ENCODE results near the gene CLK3.
"Not testable (repeated sequence)": the region's sequence is repeated elsewhere in the genome, so short reads cannot be mapped to it uniquely, and the experiment has no call there.

CLK3 gene

DNA sequence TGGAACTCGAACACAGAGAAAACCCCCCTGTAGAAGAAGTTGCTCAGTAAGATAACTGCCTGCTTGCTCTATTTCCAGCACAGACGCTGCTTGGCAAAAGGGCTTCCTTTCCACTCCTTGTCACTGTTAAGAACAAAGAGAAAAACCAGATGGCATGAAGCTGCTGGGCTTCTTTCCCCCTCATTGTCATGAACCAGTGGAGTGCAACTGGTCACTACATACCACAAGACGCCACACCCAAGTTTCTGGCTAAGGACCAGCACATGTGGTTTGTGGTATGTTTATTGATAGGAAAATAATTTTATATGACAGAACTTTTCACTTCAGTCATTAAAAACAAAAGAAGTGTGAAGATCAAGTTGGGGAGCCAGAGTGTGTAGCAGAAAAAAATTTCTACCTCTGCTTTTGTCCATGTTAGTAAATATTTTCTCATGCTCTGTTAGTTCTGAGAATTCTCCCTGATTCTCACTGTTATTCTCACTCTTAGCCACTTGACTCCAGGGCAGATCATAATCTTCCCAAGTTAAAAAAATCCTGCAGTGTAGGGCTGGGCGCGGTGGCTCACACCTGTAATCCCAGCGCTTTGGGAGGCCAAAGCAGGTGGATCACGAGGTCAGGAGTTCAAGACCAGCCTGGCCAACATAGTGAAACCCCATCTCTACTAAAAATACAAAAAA is 37.9 kb downstream of the CLK3 start:
- Histone ChIP-seq H3K4me1 (ENCODE audit: control insufficient read depth in 1 of 2, insufficient read depth in 2 of 2, low read length in 2 of 2) (peaks cover 33 to 37% of the 10 kb centered on the region in 2 donors), H3K9ac (ENCODE audit: low read depth in 1 of 2, low read length in 2 of 2) (no peak overlapping the region), H3K27ac (ENCODE audit: low read depth, low read length) (no peak overlapping the region), H3K36me3 (ENCODE audit: control insufficient read depth in 1 of 2, insufficient read depth in 2 of 2, low read length in 2 of 2) (peaks cover 6 to 13% of the 10 kb centered on the region in 2 donors), H3K27me3 (ENCODE audit: control insufficient read depth in 1 of 2, insufficient read depth in 2 of 2, low read length in 2 of 2) (no peaks in the 10 kb centered on the region), H3K4me3 (ENCODE audit: low read depth in 1 of 2, low read length in 2 of 2) (no peak overlapping the region), H3K9me3 (ENCODE audit: control insufficient read depth in 1 of 2, low read length in 2 of 2) (no peaks in the 10 kb centered on the region)

DNA sequence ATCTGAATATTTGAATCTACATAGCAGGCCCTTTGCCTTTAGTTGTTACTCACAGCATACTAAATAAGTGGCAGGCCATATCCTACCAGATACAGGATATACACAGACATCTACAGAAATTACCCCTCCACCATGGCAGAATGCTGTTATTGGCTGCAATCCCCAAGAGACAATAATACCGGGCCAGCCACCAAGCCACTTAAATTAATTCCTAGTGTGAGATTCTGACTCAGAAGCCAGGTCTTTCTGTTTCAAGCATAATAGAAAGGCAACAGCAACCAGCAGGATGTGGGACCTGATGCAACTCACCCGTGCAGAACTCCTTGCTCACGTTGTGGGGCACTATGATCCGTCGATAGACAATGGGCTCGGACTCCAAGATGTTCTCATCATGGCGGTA is 39.8 kb downstream of the CLK3 start:
- Histone ChIP-seq H3K9ac (ENCODE audit: low read depth in 1 of 2, low read length in 2 of 2) (no peak overlapping the region), H3K27ac (ENCODE audit: low read depth, low read length) (no peak overlapping the region), H3K27me3 (ENCODE audit: control insufficient read depth in 1 of 2, insufficient read depth in 2 of 2, low read length in 2 of 2) (no peaks in the 10 kb centered on the region), H3K4me3 (ENCODE audit: low read depth in 1 of 2, low read length in 2 of 2) (no peak overlapping the region), H3K4me1 (ENCODE audit: control insufficient read depth in 1 of 2, insufficient read depth in 2 of 2, low read length in 2 of 2) (peaks cover 33 to 37% of the 10 kb centered on the region in 2 donors), H3K36me3 (ENCODE audit: control insufficient read depth in 1 of 2, insufficient read depth in 2 of 2, low read length in 2 of 2) (peaks cover 6 to 13% of the 10 kb centered on the region in 2 donors), H3K9me3 (ENCODE audit: control insufficient read depth in 1 of 2, low read length in 2 of 2) (no peaks in the 10 kb centered on the region)

DNA sequence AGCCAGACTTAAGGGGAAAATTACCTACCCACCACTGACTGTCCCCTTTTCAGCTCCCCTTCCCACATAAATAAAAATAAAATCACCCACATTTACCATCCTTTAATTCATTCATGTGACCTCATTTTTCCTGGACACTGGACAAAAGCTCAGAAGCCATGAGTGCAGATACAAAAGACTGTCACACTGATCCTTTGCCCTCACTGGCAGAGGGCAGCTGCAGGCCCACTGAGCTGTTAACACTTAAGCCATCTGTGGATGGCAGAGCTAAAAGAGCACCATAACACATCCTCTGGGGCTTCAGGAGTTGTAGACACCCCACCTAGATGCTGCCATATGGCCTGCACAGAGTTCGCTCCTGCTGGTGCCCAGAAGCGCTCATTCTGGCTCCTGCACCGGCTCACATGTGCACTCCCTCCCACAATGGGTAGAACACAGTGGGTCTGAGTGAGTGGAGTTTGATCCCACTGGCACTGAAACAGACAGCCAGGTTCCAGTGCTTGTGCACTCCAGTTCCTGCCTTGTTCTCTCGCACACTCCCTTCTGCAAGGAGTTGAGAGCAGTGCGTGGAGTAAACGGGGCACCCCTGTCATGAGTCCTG is 41.4 kb downstream of the CLK3 start:
- Histone ChIP-seq H3K27ac (ENCODE audit: low read depth, low read length) (no peak overlapping the region), H3K36me3 (ENCODE audit: control insufficient read depth in 1 of 2, insufficient read depth in 2 of 2, low read length in 2 of 2) (peaks cover 6 to 10% of the 10 kb centered on the region in 2 donors), H3K4me1 (ENCODE audit: control insufficient read depth in 1 of 2, insufficient read depth in 2 of 2, low read length in 2 of 2) (peaks cover 35 to 39% of the 10 kb centered on the region in 2 donors), H3K9ac (ENCODE audit: low read depth in 1 of 2, low read length in 2 of 2) (no peak overlapping the region), H3K4me3 (ENCODE audit: low read depth in 1 of 2, low read length in 2 of 2) (no peak overlapping the region), H3K9me3 (ENCODE audit: control insufficient read depth in 1 of 2, low read length in 2 of 2) (no peaks in the 10 kb centered on the region), H3K27me3 (ENCODE audit: control insufficient read depth in 1 of 2, insufficient read depth in 2 of 2, low read length in 2 of 2) (no peaks in the 10 kb centered on the region)

DNA sequence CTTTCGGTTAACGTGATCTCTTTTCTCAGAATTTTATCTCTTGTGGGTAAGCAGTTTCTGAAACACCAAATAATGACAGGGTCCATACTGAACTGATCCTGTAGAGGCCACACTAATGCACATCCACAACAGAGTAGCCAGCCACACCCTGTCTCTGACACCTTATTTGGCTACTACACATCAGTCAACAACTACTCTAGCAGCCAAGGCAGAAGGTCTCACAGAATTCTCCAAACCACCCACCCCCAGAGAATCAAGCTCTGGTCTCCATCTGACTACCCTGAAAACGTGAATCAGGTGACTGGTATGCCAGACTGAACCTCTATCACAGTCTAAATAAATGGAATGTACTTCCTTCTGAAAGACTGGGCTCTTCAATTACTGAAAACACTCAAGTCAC is 42.2 kb downstream of the CLK3 start:
- Histone ChIP-seq H3K36me3 (ENCODE audit: control insufficient read depth in 1 of 2, insufficient read depth in 2 of 2, low read length in 2 of 2) (peaks cover 6 to 10% of the 10 kb centered on the region in 2 donors), H3K4me3 (ENCODE audit: low read depth in 1 of 2, low read length in 2 of 2) (no peak overlapping the region), H3K27me3 (ENCODE audit: control insufficient read depth in 1 of 2, insufficient read depth in 2 of 2, low read length in 2 of 2) (no peaks in the 10 kb centered on the region), H3K27ac (ENCODE audit: low read depth, low read length) (no peak overlapping the region), H3K9ac (ENCODE audit: low read depth in 1 of 2, low read length in 2 of 2) (no peak overlapping the region), H3K4me1 (ENCODE audit: control insufficient read depth in 1 of 2, insufficient read depth in 2 of 2, low read length in 2 of 2) (peaks cover 36 to 45% of the 10 kb centered on the region in 2 donors), H3K9me3 (ENCODE audit: control insufficient read depth in 1 of 2, low read length in 2 of 2) (no peaks in the 10 kb centered on the region)

DNA sequence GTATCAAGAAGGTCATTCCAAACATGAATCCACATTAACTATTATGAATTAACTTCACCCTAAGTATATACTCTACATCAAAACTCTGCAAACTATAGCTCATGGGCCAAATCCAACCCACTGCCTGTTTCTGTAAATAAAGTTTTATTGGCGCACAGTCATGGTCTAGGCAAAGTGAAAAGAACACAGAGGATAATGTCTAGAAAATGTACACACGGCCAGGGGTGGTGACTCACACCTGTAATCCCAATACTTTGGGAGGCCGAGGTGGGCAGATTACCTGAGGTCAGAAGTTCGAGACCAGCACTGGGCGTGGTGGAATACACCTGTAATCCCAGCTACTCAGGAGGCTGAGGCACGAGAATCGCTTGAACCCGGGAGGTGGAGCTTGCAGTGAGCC is 45.6 kb downstream of the CLK3 start:
- not testable (repeated sequence) for H3K9me3 ChIP-seq (ENCODE audit: control insufficient read depth in 1 of 2, low read length in 2 of 2); H3K27ac ChIP-seq (ENCODE audit: low read depth, low read length); H3K4me3 ChIP-seq (ENCODE audit: low read depth in 1 of 2, low read length in 2 of 2); H3K36me3 ChIP-seq (ENCODE audit: control insufficient read depth in 1 of 2, insufficient read depth in 2 of 2, low read length in 2 of 2); H3K27me3 ChIP-seq (ENCODE audit: control insufficient read depth in 1 of 2, insufficient read depth in 2 of 2, low read length in 2 of 2); H3K9ac ChIP-seq (ENCODE audit: low read depth in 1 of 2, low read length in 2 of 2)
- peaks cover 35 to 45% of the 10 kb centered on the region in 2 donors for H3K4me1 ChIP-seq (ENCODE audit: control insufficient read depth in 1 of 2, insufficient read depth in 2 of 2, low read length in 2 of 2)

DNA sequence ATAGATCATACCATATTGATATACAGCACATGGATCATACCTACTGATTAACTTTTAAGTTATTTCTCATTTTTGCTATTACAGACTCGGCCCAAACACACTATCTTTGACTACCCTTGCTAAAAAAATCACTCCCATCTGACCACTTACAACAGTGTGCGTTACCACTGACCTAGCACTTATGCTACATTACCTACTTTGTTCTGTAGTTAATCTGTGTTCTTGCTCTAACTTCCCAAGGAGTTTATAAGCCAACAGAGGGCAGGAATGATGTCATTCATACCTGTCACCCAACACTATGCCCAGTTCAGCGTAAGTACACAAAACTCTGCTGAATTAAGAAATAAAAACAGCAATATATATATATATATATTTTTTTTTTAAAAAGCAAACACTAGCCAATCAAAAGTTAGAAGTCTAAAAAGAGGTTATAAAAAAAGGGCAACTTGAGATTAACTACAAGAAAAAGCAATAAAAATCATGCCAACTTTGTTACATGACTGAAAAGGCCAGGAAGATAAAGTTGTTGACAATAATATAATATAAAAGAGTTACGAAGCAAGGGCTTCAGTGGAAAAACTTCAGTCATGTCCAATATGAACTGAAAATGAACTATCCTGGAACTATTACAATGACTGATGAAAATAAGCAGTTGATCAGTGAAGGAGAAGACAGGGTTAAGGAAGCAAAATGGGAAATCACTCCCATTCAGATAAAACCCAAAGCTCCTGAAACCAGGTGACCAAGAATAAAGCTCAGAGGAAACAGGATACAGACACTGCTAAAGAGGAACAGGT is 46.6 kb downstream of the CLK3 start:
- H3K9me3 ChIP-seq (ENCODE audit: control insufficient read depth in 1 of 2, low read length in 2 of 2) = no peaks in the 10 kb centered on the region
- H3K4me3 ChIP-seq (ENCODE audit: low read depth in 1 of 2, low read length in 2 of 2) = no peak overlapping the region
- H3K36me3 ChIP-seq (ENCODE audit: control insufficient read depth in 1 of 2, insufficient read depth in 2 of 2, low read length in 2 of 2) = peaks cover 0 to 4% of the 10 kb centered on the region in 2 donors
- H3K27me3 ChIP-seq (ENCODE audit: control insufficient read depth in 1 of 2, insufficient read depth in 2 of 2, low read length in 2 of 2) = no peaks in the 10 kb centered on the region
- H3K9ac ChIP-seq (ENCODE audit: low read depth in 1 of 2, low read length in 2 of 2) = no peak overlapping the region
- peaks cover 29 to 37% of the 10 kb centered on the region in 2 donors for H3K4me1 ChIP-seq (ENCODE audit: control insufficient read depth in 1 of 2, insufficient read depth in 2 of 2, low read length in 2 of 2)
- no peak overlapping the region for H3K27ac ChIP-seq (ENCODE audit: low read depth, low read length)

DNA sequence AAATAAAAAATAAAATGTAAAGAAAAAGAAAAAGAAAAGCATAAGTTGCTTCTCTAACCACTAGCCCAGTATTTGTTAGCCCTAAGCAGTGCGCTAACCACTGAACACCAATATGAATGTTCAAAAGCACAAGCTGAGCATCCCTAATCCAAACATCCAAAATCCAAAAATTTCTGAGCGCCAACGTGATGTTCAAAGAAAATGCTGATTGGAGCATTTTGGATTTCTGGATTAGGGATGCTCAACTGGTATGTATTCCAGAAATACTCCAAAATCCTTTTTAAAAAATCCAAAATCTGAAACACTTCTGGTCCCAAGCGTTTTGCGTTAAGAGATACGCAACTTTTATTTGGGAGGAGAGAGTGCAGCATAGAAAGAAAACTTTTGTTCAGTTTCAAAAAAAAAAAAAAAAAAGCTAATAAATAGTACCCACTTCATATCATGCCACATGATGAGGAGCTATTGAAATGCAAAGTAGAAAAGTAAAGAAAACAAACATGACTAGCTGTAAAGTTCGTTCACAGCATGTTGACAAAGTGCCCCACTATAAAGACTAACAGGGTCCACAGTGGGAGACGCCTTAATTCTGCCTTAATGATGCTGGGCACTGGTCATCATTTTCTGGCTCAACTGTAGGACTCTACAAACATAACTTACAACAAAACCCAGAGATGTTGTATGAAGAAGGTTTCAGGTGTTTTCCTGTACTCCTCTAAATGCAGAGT is 47.8 kb downstream of the CLK3 start:
- peak overlapping the region; percentile 61 for H3K27ac ChIP-seq (ENCODE audit: low read depth, low read length)

DNA sequence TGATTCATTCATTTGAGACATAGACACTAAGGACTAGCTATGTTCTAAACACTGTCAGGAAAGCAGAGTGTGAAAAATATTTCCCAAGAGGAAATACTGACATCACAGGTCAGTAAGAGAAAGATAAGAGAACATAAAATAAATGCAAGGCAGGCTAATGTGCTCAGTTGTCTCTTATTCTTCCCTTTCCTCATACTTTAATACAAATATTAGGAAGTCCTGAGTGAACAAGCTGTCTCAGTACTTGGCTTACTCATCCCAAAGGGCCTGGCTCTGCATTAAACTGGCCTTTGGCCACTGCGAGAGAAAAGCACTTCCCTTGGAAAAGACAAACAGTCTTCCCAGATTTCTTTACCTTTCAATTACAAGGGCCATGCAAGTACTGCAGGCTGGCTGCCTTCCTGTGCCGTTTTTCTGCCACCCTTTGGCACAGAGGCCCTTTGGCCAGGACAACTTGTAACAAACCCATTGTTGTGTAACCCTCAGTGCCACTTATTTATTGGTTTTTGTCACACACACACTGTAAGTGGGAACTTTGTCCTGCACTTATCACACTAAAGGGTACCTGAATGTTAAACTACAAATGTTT is 48.5 kb downstream of the CLK3 start:
- Histone ChIP-seq H3K27me3 (ENCODE audit: control insufficient read depth in 1 of 2, insufficient read depth in 2 of 2, low read length in 2 of 2) (no peaks in the 10 kb centered on the region), H3K9ac (ENCODE audit: low read depth in 1 of 2, low read length in 2 of 2) (no peak overlapping the region), H3K9me3 (ENCODE audit: control insufficient read depth in 1 of 2, low read length in 2 of 2) (no peaks in the 10 kb centered on the region), H3K4me1 (ENCODE audit: control insufficient read depth in 1 of 2, insufficient read depth in 2 of 2, low read length in 2 of 2) (peaks cover 21 to 28% of the 10 kb centered on the region in 2 donors), H3K27ac (ENCODE audit: low read depth, low read length) (peak overlapping the region; percentile 61), H3K4me3 (ENCODE audit: low read depth in 1 of 2, low read length in 2 of 2) (peak overlapping the region; percentile 4 to 10), H3K36me3 (ENCODE audit: control insufficient read depth in 1 of 2, insufficient read depth in 2 of 2, low read length in 2 of 2) (peaks cover 3 to 8% of the 10 kb centered on the region in 2 donors)

More for the DNA sequence above, 47.8 kb downstream of the CLK3 start:
- no peaks in the 10 kb centered on the region for H3K9me3 ChIP-seq (ENCODE audit: control insufficient read depth in 1 of 2, low read length in 2 of 2)
- peak overlapping the region in 1 of 2 donors; percentile 10 for H3K4me3 ChIP-seq (ENCODE audit: low read depth in 1 of 2, low read length in 2 of 2)
- H3K4me1 ChIP-seq (ENCODE audit: control insufficient read depth in 1 of 2, insufficient read depth in 2 of 2, low read length in 2 of 2) = peaks cover 21 to 28% of the 10 kb centered on the region in 2 donors
- H3K9ac ChIP-seq (ENCODE audit: low read depth in 1 of 2, low read length in 2 of 2) = no peak overlapping the region
- peaks cover 3 to 7% of the 10 kb centered on the region in 2 donors for H3K36me3 ChIP-seq (ENCODE audit: control insufficient read depth in 1 of 2, insufficient read depth in 2 of 2, low read length in 2 of 2)
- H3K27me3 ChIP-seq (ENCODE audit: control insufficient read depth in 1 of 2, insufficient read depth in 2 of 2, low read length in 2 of 2) = no peaks in the 10 kb centered on the region

DNA sequence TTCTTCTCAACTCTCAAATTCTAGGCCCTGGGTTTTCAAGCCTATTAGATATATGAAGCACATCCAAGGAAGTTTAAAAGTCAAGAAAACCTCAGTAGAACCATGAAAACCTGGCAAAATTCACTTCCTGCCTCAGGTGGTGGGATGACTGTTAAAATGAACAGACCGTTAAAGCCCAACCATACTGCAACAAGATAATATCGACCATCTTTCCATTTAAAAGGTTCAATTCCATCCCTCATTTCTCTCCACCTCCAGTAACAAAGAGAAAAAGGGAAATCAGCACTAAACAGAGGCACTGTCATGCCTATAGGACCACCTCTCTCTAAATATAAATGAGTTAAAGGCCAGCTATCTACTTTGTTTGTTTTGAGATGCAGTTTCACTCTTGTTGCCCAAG is 49.0 kb downstream of the CLK3 start:
- peak overlapping the region in 1 of 2 donors; percentile 4 for H3K4me3 ChIP-seq (ENCODE audit: low read depth in 1 of 2, low read length in 2 of 2)
- H3K27ac ChIP-seq (ENCODE audit: low read depth, low read length) = no peak overlapping the region
- peaks cover 21 to 28% of the 10 kb centered on the region in 2 donors for H3K4me1 ChIP-seq (ENCODE audit: control insufficient read depth in 1 of 2, insufficient read depth in 2 of 2, low read length in 2 of 2)
- peaks cover 6 to 8% of the 10 kb centered on the region in 2 donors for H3K36me3 ChIP-seq (ENCODE audit: control insufficient read depth in 1 of 2, insufficient read depth in 2 of 2, low read length in 2 of 2)
- no peak overlapping the region for H3K9ac ChIP-seq (ENCODE audit: low read depth in 1 of 2, low read length in 2 of 2)
- no peaks in the 10 kb centered on the region for H3K9me3 ChIP-seq (ENCODE audit: control insufficient read depth in 1 of 2, low read length in 2 of 2)
- H3K27me3 ChIP-seq (ENCODE audit: control insufficient read depth in 1 of 2, insufficient read depth in 2 of 2, low read length in 2 of 2) = no peaks in the 10 kb centered on the region

Measured in duodenal mucosa (tissue), 2 donors.